Upper lobe of right lung (tissue), 1 donor: ENCODE measurements around the gene C16orf86. TPM values are rescaled to one million over a fixed set of nuclear protein-coding genes. Genes with fewer than 3 reads are reported as not detected.

Experiments used
- ATAC-seq: fragments of 200-7000 bp; cut with Tn5 transposase; one replicate; pipeline ENCODE4 v1.9.1; 2020; ENCODE audit warnings: mild to moderate bottlenecking, moderate library complexity
- DNase-seq: peaks from one replicate; pipeline ENCODE4 v3.0.0-alpha.2; 2020
- H3K27ac ChIP-seq: fragments of 200-600 bp; one replicate; pipeline ENCODE4 v1.8.0; 2022
- H3K27me3 ChIP-seq: fragments of 200-600 bp; one replicate; pipeline ENCODE4 v1.8.0; 2022; ENCODE audit warnings: mild to moderate bottlenecking
- H3K36me3 ChIP-seq: fragments of 200-600 bp; one replicate; pipeline ENCODE4 v1.8.0; 2022
- H3K4me1 ChIP-seq: fragments of 200-600 bp; one replicate; pipeline ENCODE4 v1.8.0; 2022
- H3K4me3 ChIP-seq: fragments of 200-600 bp; one replicate; pipeline ENCODE4 v1.8.0; 2022; ENCODE audit warnings: mild to moderate bottlenecking
- H3K9me3 ChIP-seq: fragments of 200-600 bp; one replicate; pipeline ENCODE4 v1.8.0; 2022
- CTCF ChIP-seq: fragments of 200-600 bp; IDR thresholded peaks from one replicate; pipeline ENCODE4 v1.8.0; 2022; ENCODE audit warnings: antibody characterized with exemption
- intact Hi-C: fragments of 100-400 bp; cut with DNase I; formaldehyde crosslinking; loops from one replicate; pipeline ENCODE4 v1.11.0; 2022
- total RNA-seq: library from RNA; stranded (reverse); fragmentation: NEBNext Ultra II Directional; extraction: Animal tissue kit (Norgen Biotek cat#: 25700); gene quantifications from one replicate; pipeline ENCODE4 v1.2.1, GENCODE V29; 2021
- donor health status: DM: no; HTN: yes; CAD: no; lungs with severe emphysema.

The C16orf86 gene
- total RNA-seq, 1 donor from 2014 or later: 3.8 TPM

DNA sequence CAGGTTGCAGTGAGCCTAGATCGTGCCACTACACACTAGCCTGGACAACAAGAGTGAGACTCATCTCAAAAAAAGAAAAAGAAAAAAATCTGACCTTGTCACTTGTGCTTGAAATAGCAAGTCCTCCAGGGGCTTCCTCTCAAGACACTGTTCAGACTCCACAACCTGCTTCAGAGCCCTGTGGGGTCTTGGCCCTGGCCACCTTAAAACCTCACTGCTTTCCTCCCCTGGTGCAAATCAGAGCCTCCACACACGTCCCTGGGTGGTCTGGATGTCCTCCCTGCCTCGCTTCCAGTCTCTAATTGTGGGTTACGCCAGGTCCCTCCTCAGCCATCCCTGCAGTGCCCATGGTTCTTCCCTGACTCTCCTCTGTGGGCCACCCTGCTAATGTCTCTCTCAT lies 11.3 kb upstream of the C16orf86 start:
- Histone ChIP-seq H3K27me3 (peaks cover 25% of the 10 kb centered on the region), H3K27ac (no peak overlapping the region), H3K4me3 (no peak overlapping the region), H3K4me1 (peaks cover 13% of the 10 kb centered on the region), H3K36me3 (no peaks in the 10 kb centered on the region), H3K9me3 (no peaks in the 10 kb centered on the region)
- DNase-seq (no peak), ATAC-seq (no peak)
- intact Hi-C loops: loop anchor here (10.0 kb wide), 1 partner anchor 131 kb away; the partner anchor contains the start of gene RIPOR1
- no peak for TF ChIP-seq CTCF

DNA sequence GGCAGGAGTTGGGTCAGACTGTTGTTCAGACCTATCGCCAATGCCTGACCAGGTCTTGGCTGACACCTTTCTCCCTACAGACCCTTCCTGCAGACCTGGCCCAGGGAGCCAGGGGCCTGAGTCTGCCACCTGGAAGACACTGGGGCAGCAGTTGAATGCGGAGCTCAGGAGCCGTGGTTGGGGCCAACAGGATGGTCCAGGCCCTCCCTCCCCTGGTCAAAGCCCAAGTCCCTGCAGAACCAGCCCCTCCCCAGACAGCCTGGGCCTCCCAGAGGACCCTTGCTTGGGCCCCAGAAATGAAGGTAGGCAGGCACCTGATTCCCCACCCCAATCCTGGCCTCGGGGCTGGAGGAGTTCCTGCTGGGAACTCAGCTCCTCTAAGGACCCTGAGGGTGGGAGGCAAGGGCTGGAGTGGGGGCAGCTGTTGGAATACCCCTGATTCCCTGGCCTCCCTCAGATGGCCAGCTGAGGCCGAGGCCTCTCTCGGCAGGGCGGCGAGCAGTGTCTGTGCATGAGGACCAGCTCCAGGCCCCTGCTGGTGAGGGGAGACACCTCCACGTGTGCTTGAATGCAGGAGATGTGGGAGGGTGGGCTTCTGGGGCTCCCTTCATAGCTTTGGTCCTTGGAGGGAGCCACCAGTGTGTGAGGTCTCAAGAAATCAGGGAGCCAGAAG lies 10.1 kb upstream of the C16orf86 start:
- H3K27ac ChIP-seq: no peak overlapping the region
- intact Hi-C loops: loop anchor here (10.0 kb wide), 1 partner anchor 132 kb away; the partner anchor contains the start of gene RIPOR1
- H3K27me3 ChIP-seq: peaks cover 23% of the 10 kb centered on the region
- peaks cover 18% of the 10 kb centered on the region for H3K4me1 ChIP-seq
- no peak for ATAC-seq
- H3K4me3 ChIP-seq: no peak overlapping the region
- TF ChIP-seq CTCF: no peak
- DNase-seq: no peak
- no peaks in the 10 kb centered on the region for H3K9me3 ChIP-seq
- no peaks in the 10 kb centered on the region for H3K36me3 ChIP-seq

GRCh38 chr16:67657017-67657608 lies 9.5 kb upstream of the C16orf86 start:
- H3K36me3 ChIP-seq: no peaks in the 10 kb centered on the region
- no peaks in the 10 kb centered on the region for H3K9me3 ChIP-seq
- peaks cover 21% of the 10 kb centered on the region for H3K4me1 ChIP-seq
- TF ChIP-seq CTCF: no peak
- intact Hi-C loops: loop anchor here (10.0 kb wide), 1 partner anchor 132 kb away; the partner anchor contains the start of gene RIPOR1
- DNase-seq: no peak
- H3K27me3 ChIP-seq: peaks cover 19% of the 10 kb centered on the region
- H3K27ac ChIP-seq: no peak overlapping the region
- no peak for ATAC-seq
- no peak overlapping the region for H3K4me3 ChIP-seq

DNA sequence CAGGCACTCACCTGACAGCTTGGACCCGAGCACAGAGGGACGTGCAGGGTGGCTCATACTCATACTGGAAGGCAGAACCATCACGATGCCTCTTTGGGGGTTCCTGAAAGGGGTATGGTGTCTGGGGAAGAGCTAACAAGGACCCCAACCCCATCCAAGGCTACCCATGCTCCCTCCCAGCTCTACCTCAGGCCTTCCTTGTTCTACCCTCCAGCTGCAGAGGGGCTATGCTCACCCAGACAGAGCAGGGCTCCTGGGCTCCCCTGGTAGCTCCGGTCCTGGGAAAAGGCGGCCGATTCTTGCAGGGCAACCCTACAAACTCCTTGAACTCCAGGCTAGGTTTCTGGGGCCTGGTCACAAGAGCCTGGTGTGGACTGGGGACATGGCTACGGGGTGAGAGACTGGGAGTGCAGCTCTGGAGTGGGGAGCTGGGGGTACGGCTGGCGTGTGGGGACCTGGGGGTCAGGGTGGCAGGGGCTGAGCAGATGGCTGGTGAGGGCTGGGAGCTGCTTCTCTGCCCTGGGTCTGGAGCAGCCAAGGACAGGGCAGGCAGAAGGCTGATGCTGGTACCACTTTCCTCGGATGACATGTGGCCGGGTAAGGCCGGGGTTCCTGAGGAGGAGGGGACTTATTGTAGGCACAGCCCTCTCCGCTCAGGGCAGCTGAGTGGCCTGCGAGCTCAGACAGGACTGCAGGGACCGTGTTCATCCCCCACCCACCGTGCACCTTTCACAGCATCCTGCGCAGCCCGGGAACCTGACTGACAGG lies 8.7 kb upstream of the C16orf86 start:
- Histone ChIP-seq H3K9me3 (no peaks in the 10 kb centered on the region), H3K4me3 (no peak overlapping the region), H3K27ac (no peak overlapping the region), H3K4me1 (peaks cover 21% of the 10 kb centered on the region), H3K27me3 (peaks cover 19% of the 10 kb centered on the region), H3K36me3 (peaks cover 2% of the 10 kb centered on the region)
- no peak for ATAC-seq
- no peak for DNase-seq
- TF ChIP-seq CTCF: no peak
- intact Hi-C loops: loop anchor here (10.0 kb wide), 1 partner anchor 133 kb away; the partner anchor contains the start of gene RIPOR1

- no peak for ATAC-seq
- Histone ChIP-seq H3K9me3 (no peaks in the 10 kb centered on the region), H3K27ac (no peak overlapping the region), H3K36me3 (peaks cover 4% of the 10 kb centered on the region), H3K4me3 (peak overlapping the region; percentile 81), H3K4me1 (peaks cover 15% of the 10 kb centered on the region), H3K27me3 (peaks cover 9% of the 10 kb centered on the region)
- no peak for TF ChIP-seq CTCF
- intact Hi-C loops: loop anchor here (10.0 kb wide), 1 partner anchor 134 kb away; the partner anchor contains the start of gene RIPOR1
- DNase-seq: no peak
Measured at GRCh38 chr16:67658849-67659674, 7.6 kb upstream of the C16orf86 start.
